HG03457 (cell line): ENCODE data around the gene PCCA.

Source experiments
- ATAC-seq: cut with Tn5 transposase; IDR thresholded peaks from one replicate; pipeline ENCODE4 v1.9.1; 2021; ENCODE audit warnings: moderate number of reproducible peaks; ENCODE audit not compliant: unreplicated experiment

Gene PCCA

DNA sequence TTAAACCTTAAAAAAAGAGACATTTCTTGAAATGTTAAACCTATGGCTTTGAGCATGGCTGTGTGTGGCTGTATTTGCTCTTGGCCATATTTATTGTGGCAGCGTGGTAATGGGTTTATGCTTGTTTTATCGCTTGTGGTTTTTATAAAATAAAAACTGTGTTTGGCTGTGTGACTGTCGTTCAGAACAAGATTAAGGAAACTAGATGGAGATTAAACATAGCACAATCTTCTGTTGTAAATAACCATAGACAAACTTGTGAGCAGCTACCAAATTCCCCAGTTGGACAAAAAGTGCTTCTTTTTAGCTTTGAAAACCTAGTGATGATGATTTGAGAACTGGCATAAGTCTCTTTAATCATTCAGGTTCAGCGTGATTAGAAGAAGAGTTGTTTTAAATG, 308.7 kb downstream of the PCCA start:
- no peak for ATAC-seq

- ATAC-seq = no peak
Measured at GRCh38 chr13:100398360-100398759, 309.5 kb downstream of the PCCA start.

GRCh38 chr13:100399455-100399854, 310.6 kb downstream of the PCCA start:
- no peak for ATAC-seq

DNA sequence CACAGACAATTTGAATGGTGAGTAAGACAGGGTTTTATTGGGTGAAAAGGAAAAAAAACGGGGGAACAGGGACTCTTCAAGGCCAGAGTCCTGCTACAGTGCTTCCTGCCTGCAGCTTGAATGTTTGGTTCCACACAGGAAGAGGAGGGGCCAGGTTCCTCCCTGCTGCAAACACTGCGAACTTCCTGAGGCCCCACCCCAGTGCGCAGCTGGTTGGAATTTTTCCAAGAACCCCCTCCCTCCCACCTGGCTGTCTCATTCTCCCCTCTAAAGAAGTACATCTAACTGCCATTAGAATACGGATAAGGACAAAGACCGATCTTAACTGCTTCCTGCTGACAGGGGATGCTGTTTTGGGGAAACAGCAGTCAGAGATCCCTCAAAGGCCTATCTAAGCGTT, 314.8 kb downstream of the PCCA start:
- no peak for ATAC-seq

- ATAC-seq = no peak
Measured at GRCh38 chr13:100409132-100409531, 320.2 kb downstream of the PCCA start.

- ATAC-seq = no peak
Measured at GRCh38 chr13:100423375-100423774, 334.5 kb downstream of the PCCA start.

DNA sequence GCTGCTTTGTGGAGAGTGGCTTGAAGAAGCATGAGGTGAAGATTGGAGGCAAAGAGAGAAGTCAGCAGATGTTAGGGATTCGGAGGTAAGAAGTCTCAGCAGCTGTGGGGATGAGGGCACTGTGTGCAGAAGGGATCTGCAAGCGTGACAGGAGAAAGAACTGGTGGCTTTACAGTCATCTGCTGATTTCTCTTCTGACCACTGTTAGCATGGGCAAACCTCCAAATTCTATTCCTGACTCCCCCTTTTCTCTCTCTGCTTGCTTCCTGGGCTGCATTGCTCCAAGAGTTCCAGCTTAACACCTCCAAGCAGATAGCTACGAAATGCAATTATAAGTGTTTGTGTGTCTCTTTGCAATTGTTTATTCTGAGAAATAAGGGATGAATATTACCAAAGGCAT, 340.1 kb downstream of the PCCA start:
- no peak for ATAC-seq

- ATAC-seq = no peak
Measured at GRCh38 chr13:100432611-100433010, 343.7 kb downstream of the PCCA start.

GRCh38 chr13:100433475-100433874, 344.6 kb downstream of the PCCA start:
- ATAC-seq = no peak

DNA sequence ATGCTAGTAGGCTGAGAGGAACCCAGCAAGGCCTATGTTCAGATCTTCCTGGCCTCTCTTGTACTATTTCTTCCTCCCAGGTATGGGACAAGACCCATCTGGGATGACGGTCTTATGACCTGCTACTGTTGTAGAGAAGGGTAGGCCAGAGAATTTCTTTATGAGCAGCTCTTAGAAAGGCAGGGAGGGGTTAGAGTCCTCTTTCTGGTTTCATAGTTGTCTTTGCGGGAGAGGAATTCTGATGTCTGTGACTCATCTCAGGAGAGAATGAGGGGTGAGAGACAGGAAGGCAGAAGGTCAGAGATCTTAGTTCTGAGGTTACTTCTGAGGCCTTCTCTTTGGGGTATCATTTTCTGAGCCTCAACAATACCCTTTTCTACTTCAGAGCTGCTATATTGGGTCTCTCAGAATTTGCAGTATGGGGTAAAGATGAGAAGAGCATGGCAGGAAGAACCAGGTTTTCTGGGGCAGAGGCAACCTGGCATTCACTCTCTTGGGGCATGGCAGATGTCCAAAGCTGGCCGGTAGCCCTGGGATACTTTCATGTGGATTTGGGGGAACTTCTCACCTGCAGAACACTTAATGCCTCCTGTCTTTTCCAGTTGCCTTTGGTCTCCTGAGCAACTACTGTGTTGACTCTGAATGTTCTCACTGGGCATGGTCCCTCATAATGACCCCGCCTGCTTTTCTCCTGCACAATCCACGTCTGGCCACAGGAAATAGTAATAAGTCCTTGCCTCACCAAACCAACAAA, 345.3 kb downstream of the PCCA start:
- peak; percentile 73 for ATAC-seq

GRCh38 chr13:100436099-100436498, 347.2 kb downstream of the PCCA start:
- no peak for ATAC-seq

GRCh38 chr13:100438059-100438788, 349.3 kb downstream of the PCCA start:
- ATAC-seq = no peak

DNA sequence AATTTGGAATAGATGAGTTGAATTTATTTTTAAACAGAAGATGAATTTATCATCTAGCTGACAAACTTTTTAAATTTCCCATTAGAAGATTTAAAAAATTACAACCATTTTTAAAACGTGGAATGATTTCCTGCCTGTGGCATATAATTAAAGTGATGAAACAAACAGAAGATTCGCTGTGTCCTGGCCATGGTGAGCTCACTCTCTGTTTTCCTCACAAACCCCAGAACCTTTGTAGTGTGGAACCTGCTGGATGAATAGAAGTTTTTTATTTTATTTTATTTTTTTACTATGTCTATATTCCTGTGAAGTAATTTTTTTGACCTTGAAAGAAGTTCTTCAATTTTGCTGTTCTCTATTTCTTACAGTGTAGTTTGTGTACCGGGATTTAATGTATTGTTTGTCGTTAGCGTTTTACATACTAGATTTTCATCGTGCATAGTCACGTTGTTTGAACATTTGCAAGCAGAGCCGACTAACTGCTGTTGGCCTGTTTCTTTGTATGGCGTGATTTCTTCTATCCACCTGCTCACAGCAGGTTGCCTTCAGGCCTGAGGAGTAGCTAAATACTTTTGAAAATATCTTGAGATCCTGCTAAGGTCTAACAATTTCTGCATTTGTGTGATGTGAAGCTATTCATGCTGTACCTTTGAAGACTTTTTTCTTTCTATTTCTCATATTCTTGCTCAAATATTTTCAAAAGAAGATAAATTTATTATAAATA, 350.5 kb downstream of the PCCA start:
- no peak for ATAC-seq

GRCh38 chr13:100440751-100441425, 352.0 kb downstream of the PCCA start:
- no peak for ATAC-seq

- ATAC-seq = no peak
Measured at GRCh38 chr13:100442095-100442832, 353.4 kb downstream of the PCCA start.

GRCh38 chr13:100443278-100443997, 354.5 kb downstream of the PCCA start:
- no peak for ATAC-seq

DNA sequence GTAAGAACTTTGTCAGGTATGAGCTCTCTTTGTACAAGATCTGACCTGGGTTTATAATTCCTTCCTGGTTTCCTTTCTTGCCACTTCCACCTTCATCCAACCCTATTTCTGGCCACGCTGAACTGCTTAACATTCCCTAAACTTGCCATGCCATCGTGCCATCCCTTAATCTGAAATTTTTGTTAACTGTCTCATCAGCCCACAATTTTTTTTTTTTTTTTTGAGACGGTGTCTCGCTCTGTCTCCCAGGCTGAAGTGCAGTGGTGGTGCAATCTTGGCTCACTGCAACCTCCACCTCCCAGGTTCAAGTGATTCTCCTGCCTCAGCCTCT, 355.1 kb downstream of the PCCA start:
- no peak for ATAC-seq

- ATAC-seq = no peak
Measured at GRCh38 chr13:100447831-100448230, 358.9 kb downstream of the PCCA start.

GRCh38 chr13:100451923-100452322, 363.0 kb downstream of the PCCA start:
- no peak for ATAC-seq

GRCh38 chr13:100454876-100455275, 366.0 kb downstream of the PCCA start:
- no peak for ATAC-seq
